GM12873 (cell line): Measurements from ENCODE around the gene NYAP2.

Experiments
- CTCF ChIP-seq: IDR thresholded peaks from 2 replicates; pipeline ENCODE4 v1.5.1; 2012; ENCODE audit warnings: low read depth, mild to moderate bottlenecking, moderate library complexity, low read length, control low read depth; ENCODE audit not compliant: insufficient read depth; ENCODE audit errors: missing control alignments

Gene NYAP2

DNA sequence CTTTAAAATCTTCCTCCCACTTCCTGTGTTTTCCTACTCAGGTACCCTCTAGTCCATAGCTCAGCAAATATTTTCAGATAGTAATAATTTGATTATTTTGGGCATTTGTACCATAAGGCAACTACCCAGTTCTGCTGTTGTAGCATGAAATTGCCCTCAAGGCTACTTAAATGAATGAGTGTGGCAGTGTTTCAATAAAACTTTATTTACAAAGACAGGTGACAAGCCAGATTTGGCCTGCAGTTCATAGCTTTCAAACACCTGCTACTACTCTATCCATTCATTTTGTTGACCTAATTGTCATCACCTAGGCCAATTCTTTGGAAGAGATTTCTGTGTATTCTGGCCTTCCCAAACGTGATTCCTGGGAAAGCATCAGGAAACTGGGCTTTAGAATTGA, 28.9 kb downstream of the NYAP2 start:
- no peak for TF ChIP-seq CTCF

DNA sequence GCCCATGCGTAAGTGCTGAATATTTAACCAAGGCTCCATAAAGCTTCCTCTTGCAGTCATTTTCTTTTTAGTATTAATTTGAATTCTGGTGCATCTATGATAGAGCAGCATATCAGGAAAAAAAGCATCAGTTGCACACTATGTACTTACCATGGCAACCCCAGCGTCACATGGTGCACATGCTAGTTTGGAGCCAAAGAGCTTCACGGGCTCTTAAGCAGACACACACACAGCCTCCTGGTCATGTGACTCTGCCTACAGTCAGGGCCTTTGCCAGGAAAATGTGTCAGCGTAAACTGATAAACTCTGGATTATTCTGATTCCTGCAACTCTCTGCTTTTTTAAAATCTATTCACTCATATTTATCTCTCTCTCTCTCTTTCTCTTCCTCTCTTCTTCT, 30.2 kb downstream of the NYAP2 start:
- TF ChIP-seq CTCF: no peak

GRCh38 chr2:225431105-225431863, 31.8 kb downstream of the NYAP2 start:
- no peak for TF ChIP-seq CTCF

GRCh38 chr2:225434014-225434413, 34.5 kb downstream of the NYAP2 start:
- no peak for TF ChIP-seq CTCF

GRCh38 chr2:225437319-225437718, 37.8 kb downstream of the NYAP2 start:
- no peak for TF ChIP-seq CTCF

DNA sequence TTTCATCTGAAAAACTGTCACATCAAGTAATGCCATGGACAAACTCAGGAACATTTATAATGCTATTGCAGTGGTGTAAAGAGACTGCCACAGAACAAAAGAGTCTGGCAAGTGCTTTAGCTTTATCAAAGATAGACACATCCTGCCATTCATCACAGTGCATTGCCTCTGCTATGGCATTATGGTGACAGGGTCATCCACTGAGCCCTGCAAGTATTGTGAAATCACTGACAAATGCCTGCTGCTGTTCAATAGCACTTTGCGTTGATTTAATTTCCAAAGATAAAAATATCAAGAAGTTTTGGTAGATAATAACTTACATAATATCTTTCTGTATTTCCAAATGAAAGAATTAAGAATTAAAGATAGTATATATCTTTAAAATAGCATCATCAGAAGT, 38.7 kb downstream of the NYAP2 start:
- no peak for TF ChIP-seq CTCF

GRCh38 chr2:225452677-225453076, 53.2 kb downstream of the NYAP2 start:
- no peak for TF ChIP-seq CTCF
